Myocyte (in vitro differentiated cells): ENCODE data around the gene NOTCH1. TPM values are rescaled to one million over a fixed set of nuclear protein-coding genes. Genes with fewer than 3 reads are reported as not detected.
A peak's percentile ranks its signal among the peaks of the same experiment; 100 is the strongest.

Experiments used
- DNase-seq: peaks from one replicate; pipeline ENCODE4 v3.0.0-alpha.2; 2012; ENCODE audit warnings: low read depth
- total RNA-seq: library from RNA; depleted of rRNA; stranded (reverse); fragments of >200 nt; gene quantifications from 2 replicates; pipeline ENCODE4 v1.2.3, GENCODE V29; 2014

Gene NOTCH1
- total RNA-seq, 1 donor from 2014 or later, result 6.2 TPM

DNA sequence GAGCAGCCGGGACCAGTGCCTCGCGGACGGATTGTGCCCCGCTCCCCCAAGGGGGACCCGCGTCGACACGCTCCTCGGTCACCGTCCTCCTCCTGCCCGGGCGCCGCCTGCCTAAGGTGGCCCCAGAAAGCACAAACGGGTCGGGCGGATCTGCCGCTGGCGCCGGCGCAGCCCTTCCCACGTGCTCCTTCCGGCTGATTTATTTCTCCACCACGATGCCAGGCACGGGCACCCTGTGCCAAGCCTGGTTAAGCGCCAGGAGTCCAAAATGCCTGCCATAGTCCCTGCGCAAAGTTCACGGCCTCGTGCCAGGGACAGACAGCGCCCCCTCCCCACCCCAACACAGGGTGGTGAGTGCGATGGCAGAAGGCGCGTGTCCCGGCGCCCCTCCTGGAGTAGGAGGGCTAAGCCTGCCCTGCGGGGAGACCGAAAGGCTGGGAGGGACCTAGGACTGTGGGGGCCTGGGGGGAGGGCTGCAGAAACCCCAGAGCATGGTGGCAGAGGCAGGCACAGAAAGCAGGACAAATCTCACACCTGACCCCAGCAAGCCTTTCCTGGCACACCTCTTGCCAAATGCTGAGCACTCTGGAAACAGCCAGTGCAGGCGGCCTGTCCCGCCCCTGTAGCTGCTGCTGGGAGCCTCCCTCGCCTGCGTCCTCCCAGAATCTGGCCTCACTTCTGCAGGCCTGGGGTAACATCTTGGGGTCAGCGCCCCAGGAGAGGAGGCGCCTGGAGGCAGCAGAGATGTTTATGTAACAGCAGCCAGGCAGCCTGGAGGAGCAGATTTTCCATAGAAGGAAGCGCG, 1.1 kb upstream of the NOTCH1 start:
- peak; percentile 60 for DNase-seq

DNA sequence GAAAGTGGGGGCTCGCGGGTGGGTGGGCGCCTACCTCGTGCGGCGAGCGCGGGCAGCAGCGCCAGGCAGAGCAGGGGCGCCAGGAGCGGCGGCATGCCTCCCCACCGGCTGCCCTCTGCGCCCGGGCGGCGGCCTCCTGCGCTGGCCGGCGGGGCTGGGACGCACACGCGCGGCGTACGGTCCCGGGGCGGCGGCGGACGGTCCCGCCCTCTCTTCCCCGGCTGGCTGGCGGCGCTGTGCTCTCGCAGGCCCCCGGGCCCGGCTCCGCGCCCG, 220 bp downstream of the NOTCH1 start:
- DNase-seq, result no peak

DNA sequence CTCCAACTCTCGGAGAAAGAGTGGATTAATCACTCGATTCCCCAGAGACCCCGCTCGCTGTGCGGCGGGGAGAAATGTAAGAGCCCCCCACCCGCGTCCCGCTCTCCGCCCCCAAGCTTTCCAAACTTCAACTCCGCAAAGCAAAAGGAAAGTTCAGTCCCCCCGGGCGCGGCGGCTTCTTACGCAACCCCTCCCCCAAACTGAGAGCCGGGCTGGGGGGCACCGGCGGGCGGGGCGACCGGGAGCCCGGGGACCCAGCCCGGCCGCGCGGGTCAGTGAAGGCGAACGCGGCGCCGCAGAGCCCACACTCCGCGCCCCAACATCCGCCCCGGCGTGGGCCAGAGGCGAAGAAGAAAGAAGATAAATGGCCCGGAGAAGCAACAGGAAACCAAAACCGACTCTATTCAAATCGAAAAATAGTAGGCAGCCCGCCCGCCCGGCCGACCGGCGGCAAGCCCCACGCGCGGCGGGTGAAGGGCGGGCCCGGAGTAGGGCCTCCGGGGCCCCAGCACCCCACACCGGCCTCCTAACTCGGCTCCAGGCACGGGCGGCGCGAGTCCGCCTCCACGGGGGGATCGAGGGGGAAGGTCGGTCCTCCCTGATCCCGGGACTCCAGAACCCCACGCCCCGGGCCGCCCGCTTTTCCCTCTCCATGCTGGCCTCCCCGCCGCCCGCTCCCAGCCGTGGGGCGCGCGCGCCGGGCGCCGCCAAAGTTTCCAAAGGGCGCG, 720 bp downstream of the NOTCH1 start:
- peak; percentile 32 for DNase-seq

- DNase-seq, result peak; percentile 76
Observed at GRCh38 chr9:136544548-136544963, 1.3 kb downstream of the NOTCH1 start.

GRCh38 chr9:136543830-136544547, 1.9 kb downstream of the NOTCH1 start:
- no peak for DNase-seq

DNA sequence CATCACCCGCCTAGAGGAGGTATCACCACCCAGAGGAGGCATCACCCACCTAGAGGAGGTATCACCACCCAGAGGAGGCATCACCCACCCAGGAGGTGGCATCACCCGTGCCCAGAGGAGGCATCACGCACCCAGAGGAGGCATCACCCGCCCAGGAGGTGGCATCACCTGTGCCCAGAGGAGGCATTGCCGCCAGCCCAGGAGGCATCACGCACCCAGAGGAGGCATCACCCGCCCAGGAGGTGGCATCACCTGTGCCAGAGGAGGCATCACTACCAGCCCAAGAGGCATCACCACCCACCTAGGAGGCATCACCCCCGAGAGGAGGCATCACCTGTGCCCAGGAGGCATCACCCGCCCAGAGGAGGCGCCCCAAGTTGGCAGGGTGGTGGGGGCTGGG, 2.6 kb downstream of the NOTCH1 start:
- DNase-seq, result no peak

- DNase-seq, result no peak
Observed at GRCh38 chr9:136542241-136543040, 3.4 kb downstream of the NOTCH1 start.

- DNase-seq, result no peak
Observed at GRCh38 chr9:136541709-136542108, 4.1 kb downstream of the NOTCH1 start.

- no peak for DNase-seq
Observed at GRCh38 chr9:136541179-136541578, 4.7 kb downstream of the NOTCH1 start.

GRCh38 chr9:136539427-136540421, 6.1 kb downstream of the NOTCH1 start:
- DNase-seq, result no peak

DNA sequence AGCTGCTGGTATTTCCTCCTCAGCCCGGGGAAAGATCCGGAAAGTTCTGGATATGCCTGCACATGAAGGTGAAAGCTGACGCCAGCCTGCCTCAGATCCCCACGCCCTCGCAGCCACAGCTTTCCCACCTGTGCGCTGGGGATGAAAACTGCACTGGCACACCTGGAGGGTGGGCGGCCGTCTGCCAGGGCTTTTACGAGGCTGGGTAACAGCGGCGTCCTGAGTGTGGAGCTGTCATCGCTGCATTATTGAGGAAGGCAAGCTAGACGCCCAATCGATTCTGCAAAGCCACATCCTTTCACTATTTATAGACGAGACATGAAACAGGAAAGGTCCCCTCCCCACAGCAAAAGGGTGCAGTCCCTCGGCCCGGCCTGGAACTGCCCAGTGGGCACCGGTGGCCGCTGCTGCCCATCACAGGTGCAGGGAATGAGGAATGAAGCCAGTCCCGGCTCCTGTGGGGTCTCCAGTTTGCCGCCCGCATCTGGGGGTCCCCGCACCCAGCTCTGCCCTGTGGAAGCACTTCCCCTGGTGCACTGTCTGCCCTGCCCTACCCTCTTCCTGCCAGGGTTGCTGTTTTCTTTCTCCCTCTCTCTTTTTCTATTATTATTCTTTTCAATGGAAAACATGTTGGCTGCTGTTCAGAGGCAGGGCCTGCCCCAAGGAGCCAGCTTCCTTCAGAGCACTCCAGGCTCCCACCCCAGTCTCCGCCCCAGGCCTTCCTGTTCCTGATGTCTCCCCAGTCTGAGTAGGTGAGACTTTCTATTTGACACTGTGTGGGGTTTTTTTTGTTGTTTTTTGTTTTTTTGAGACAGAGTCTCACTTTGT, 7.0 kb downstream of the NOTCH1 start:
- no peak for DNase-seq

- no peak for DNase-seq
Observed at GRCh38 chr9:136537896-136538598, 7.8 kb downstream of the NOTCH1 start.

GRCh38 chr9:136537411-136537810, 8.4 kb downstream of the NOTCH1 start:
- no peak for DNase-seq

DNA sequence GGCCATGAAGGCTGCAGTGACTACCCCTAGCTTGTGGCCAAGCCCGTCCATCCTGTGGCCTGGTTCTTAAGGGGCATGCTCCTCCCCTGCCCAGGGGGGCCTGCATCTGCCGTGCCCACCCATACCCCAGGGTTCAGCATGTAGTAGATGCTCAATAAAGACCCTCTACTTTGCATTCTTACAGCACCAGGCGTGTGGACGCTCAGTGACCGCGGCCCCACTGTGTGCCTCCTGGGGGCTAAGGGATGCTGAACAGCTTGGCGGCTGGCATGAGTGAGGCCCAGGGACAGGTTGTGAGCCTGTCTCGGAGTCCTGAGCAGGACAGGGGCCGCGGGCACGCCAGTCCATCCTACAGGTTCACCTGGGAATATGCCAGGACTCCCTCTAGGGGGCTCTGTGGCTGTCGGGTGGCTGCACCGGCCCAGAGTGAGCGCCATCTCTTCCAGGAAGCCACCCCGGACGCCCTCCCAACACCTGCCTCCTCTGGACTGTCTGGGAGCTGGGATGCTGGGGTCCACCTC, 9.1 kb downstream of the NOTCH1 start:
- no peak for DNase-seq

DNA sequence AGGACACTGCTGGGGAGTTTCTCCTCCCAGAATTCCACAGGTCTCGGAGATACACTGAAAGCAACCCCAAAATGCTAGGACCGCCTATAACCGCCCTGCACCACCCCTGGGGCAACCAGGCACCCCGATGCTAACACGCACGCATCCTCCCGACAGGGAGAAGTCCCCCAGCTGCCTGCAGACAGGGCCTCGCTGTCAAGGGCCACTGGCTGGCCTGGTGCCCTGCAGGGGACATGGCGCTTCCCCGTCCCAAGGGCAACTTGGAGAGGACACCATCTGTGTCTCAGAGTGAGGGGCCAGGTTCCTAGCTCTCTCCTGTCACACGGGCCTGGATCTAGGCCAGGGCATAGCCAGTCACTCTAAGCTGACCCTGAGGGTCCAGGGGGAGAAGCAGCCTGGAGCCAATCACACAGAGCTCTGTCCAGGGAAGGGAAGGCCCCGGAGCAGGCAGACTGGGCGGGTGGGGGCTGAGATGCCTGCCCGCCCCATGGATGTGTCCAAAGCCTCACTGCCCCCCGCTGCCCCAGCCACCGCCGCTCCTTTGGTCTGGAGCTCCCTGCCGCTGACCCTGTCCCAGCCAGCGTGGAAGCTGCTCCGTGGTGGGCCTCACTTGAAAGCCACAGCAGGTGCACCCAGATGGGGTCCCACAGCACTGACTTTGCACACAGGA, 9.7 kb downstream of the NOTCH1 start:
- no peak for DNase-seq

- DNase-seq, result no peak
Observed at GRCh38 chr9:136535070-136535469, 10.8 kb downstream of the NOTCH1 start.

DNA sequence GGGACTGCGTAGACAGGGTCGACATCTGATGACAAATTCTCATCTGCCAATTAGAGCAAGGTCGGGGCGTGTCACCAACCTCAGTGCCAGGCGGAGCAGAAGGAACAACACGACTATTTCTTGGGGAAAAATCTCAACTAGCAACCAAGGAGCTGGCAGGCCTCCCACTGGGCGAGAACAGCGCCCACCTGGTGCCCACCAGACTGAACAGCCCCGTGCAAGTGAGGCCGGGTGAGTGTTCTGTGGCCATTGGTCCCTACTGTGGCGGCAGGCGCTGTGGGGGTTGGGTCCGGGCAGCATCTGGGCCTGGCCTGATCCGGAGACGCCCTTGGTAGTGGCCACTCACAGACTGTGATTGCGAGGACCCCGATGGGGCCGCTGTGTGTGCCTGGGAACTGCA, 11.5 kb downstream of the NOTCH1 start:
- no peak for DNase-seq

- no peak for DNase-seq
Observed at GRCh38 chr9:136533775-136534157, 12.1 kb downstream of the NOTCH1 start.
